ENCODE measurements around the gene CAMK2B. TPM values are rescaled to one million over a fixed set of nuclear protein-coding genes. Genes with fewer than 3 reads are reported as not detected.

The CAMK2B gene
- total RNA-seq, 1 experiment from 2014 or later: not detected

DNA sequence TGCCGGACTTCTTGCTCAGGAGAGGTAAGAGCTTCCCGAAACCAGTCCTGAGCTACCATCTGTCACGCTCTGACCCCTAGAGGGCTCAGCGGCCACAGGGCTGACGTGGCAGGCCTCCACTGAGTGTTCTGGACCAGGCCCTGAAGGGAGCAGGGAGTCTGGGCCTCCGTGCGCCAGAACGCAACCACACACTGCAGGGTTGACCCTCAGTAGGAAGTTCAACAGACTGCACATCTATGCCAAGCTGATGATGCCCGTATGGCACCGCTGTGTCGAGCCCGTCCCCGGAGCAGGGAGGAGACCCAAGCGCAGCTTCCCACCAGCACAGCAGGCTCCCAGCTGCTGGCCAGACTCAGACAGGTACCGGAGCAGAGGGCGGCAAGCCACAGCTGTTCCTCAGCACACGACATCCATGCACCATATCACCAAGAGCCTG is 39.2 kb downstream of the CAMK2B start:
- CTCF ChIA-PET: interaction anchor here (0.7 kb wide), 1 partner anchor 46 kb away, joined by 3 read pairs; no protein-coding TSS in a partner anchor
- no peaks in the 10 kb centered on the region for H3K9me3 ChIP-seq
- intact Hi-C loops (cut with micrococcal nuclease; ENCODE audit: unreplicated experiment): no loop called here
- Mint-ChIP-seq H3K4me3 (ENCODE audit: unreplicated experiment) (no peak overlapping the region), H3K9me3 (ENCODE audit: unreplicated experiment) (no peaks in the 10 kb centered on the region), H3K4me1 (ENCODE audit: low read depth, unreplicated experiment) (no peaks in the 10 kb centered on the region), H3K36me3 (ENCODE audit: insufficient read depth, unreplicated experiment) (no peaks in the 10 kb centered on the region), H3K27me3 (ENCODE audit: insufficient read depth, unreplicated experiment) (no peaks in the 10 kb centered on the region), H3K27ac (ENCODE audit: unreplicated experiment) (no peak overlapping the region)
- H3K36me3 ChIP-seq (ENCODE audit: control insufficient read depth, insufficient read depth, low read length): no peaks in the 10 kb centered on the region
- no TSS peak for BruUV-seq (replicated peaks)
- H3K27me3 ChIP-seq (replicated peaks; ENCODE audit: control insufficient read depth, insufficient read depth, low read length): no peaks in the 10 kb centered on the region
- POLR2A ChIA-PET: no interaction called here
- H3K4me1 ChIP-seq: no peaks in the 10 kb centered on the region
- H3K4me3 ChIP-seq (ENCODE audit: low read depth, low read length): no peak overlapping the region
- TF ChIP-seq, protein P1, sequence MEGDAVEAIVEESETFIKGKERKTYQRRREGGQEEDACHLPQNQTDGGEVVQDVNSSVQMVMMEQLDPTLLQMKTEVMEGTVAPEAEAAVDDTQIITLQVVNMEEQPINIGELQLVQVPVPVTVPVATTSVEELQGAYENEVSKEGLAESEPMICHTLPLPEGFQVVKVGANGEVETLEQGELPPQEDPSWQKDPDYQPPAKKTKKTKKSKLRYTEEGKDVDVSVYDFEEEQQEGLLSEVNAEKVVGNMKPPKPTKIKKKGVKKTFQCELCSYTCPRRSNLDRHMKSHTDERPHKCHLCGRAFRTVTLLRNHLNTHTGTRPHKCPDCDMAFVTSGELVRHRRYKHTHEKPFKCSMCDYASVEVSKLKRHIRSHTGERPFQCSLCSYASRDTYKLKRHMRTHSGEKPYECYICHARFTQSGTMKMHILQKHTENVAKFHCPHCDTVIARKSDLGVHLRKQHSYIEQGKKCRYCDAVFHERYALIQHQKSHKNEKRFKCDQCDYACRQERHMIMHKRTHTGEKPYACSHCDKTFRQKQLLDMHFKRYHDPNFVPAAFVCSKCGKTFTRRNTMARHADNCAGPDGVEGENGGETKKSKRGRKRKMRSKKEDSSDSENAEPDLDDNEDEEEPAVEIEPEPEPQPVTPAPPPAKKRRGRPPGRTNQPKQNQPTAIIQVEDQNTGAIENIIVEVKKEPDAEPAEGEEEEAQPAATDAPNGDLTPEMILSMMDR (IDR thresholded peaks at IDR 0.05; ENCODE audit: insufficient read depth in 1 of 2, low read depth in 1 of 2, low read length in 1 of 2, severe bottlenecking in 1 of 2, unreplicated experiment in 1 of 2): no peak
- DNase-seq: peak in 1 of 2 experiments; percentile 26

DNA sequence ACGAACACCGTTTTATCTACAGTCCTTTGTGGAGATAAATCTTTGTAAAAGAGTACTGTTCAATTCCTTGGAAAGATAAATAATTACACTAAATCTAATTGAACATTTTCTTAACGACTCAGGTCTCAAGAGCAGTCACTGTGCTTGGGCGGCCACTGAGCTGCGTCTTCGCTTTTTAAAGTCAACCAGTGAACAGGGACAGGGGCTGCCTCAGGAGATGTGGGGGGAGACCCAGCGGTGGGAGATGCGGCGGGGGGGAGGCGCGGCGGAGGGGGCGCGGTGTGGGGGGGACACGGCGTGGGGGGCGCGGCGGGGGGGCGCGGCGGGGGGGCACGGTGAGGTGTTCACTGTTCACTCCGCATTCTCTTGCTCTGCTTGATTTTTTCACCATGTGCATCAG is 39.8 kb downstream of the CAMK2B start:
- H3K4me3 ChIP-seq (ENCODE audit: low read depth, low read length): no peak overlapping the region
- DNase-seq: no peak
- no peaks in the 10 kb centered on the region for H3K9me3 ChIP-seq
- Mint-ChIP-seq H3K36me3 (ENCODE audit: insufficient read depth, unreplicated experiment) (no peaks in the 10 kb centered on the region), H3K9me3 (ENCODE audit: unreplicated experiment) (no peaks in the 10 kb centered on the region), H3K4me1 (ENCODE audit: low read depth, unreplicated experiment) (no peaks in the 10 kb centered on the region), H3K4me3 (ENCODE audit: unreplicated experiment) (no peak overlapping the region), H3K27ac (ENCODE audit: unreplicated experiment) (no peak overlapping the region), H3K27me3 (ENCODE audit: insufficient read depth, unreplicated experiment) (no peaks in the 10 kb centered on the region)
- TF ChIP-seq, protein P1 (IDR thresholded peaks at IDR 0.05; ENCODE audit: insufficient read depth in 1 of 2, low read depth in 1 of 2, low read length in 1 of 2, severe bottlenecking in 1 of 2, unreplicated experiment in 1 of 2): no peak
- POLR2A ChIA-PET: no interaction called here
- CTCF ChIA-PET: interaction anchor here (0.7 kb wide), 1 partner anchor 45 kb away, joined by 3 read pairs; no protein-coding TSS in a partner anchor
- no TSS peak for BruUV-seq (replicated peaks)
- H3K36me3 ChIP-seq (ENCODE audit: control insufficient read depth, insufficient read depth, low read length): no peaks in the 10 kb centered on the region
- intact Hi-C loops (cut with micrococcal nuclease; ENCODE audit: unreplicated experiment): no loop called here
- H3K4me1 ChIP-seq: no peaks in the 10 kb centered on the region
- H3K27me3 ChIP-seq (replicated peaks; ENCODE audit: control insufficient read depth, insufficient read depth, low read length): no peaks in the 10 kb centered on the region

DNA sequence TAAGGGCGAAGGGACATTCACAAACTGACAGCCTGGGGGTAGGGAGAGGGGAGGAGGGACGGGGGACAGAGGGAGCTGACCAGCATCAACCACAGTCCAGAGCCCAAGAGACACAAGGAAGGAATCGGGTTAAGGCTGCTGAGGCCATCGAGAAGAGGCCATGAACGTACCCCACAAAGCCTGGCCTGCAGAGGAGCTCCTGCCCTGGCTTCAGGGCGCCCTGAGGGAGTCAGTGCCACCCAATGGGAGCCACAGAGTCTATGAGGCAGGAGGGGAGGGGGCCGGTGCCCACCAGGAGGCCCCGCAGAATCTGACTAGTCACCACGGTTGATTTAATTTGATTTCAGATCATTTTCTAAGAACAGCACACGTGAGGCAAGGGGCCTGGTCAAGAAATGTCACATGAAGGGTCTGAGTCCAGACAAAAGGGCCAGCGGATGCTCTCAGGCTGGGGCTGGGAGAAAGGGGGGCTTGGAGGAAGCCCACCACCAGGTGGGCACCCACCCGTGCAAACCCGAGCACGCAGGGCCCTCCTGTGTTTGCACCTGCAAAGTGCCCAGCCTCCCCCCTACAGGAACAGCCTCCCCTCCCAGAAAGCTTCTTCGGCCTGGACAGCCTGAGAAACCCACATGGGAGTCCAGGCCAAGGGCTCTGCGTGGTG is 40.4 kb downstream of the CAMK2B start:
- Mint-ChIP-seq H3K27me3 (ENCODE audit: insufficient read depth, unreplicated experiment) (no peaks in the 10 kb centered on the region), H3K9me3 (ENCODE audit: unreplicated experiment) (no peaks in the 10 kb centered on the region), H3K36me3 (ENCODE audit: insufficient read depth, unreplicated experiment) (no peaks in the 10 kb centered on the region), H3K4me1 (ENCODE audit: low read depth, unreplicated experiment) (no peaks in the 10 kb centered on the region), H3K4me3 (ENCODE audit: unreplicated experiment) (no peak overlapping the region), H3K27ac (ENCODE audit: unreplicated experiment) (no peak overlapping the region)
- H3K27me3 ChIP-seq (replicated peaks; ENCODE audit: control insufficient read depth, insufficient read depth, low read length): no peaks in the 10 kb centered on the region
- H3K4me3 ChIP-seq (ENCODE audit: low read depth, low read length): no peak overlapping the region
- no peaks in the 10 kb centered on the region for H3K4me1 ChIP-seq
- peak in 1 of 2 experiments; percentile 23 for DNase-seq
- intact Hi-C loops (cut with micrococcal nuclease; ENCODE audit: unreplicated experiment): no loop called here
- H3K36me3 ChIP-seq (ENCODE audit: control insufficient read depth, insufficient read depth, low read length): no peaks in the 10 kb centered on the region
- POLR2A ChIA-PET: no interaction called here
- no peaks in the 10 kb centered on the region for H3K9me3 ChIP-seq
- CTCF ChIA-PET: no interaction called here
- TF ChIP-seq, protein P1 (IDR thresholded peaks at IDR 0.05; ENCODE audit: insufficient read depth in 1 of 2, low read depth in 1 of 2, low read length in 1 of 2, severe bottlenecking in 1 of 2, unreplicated experiment in 1 of 2): no peak
- no TSS peak for BruUV-seq (replicated peaks)

Measured in Caco-2 (cell line).